HG02571 (cell line): ENCODE measurements around the gene SKAP1.

Source experiments
- ATAC-seq: cut with Tn5 transposase; IDR thresholded peaks from one replicate; pipeline ENCODE4 v1.9.1; 2021; ENCODE audit warnings: mild to moderate bottlenecking, moderate library complexity; ENCODE audit not compliant: unreplicated experiment

SKAP1 gene

DNA sequence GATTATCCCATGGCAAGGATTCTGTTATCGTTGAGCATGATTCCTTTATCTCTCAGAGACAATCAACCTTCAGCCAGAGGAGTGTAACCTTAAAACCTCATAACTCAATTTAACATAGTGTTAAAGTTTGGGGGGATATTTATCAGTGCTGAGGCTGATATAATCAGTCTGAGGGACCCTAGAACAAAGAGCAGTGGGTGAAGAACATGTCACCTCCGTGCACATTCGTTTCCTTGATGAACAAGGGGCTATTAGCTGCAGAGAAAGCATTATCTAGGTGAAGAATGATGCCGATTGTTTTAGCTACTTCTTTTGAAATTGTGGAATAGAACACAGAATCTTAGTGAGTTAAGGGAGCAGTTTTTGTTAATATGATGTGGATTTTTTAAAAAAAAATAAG, 99.1 kb downstream of the SKAP1 start:
- no peak for ATAC-seq

DNA sequence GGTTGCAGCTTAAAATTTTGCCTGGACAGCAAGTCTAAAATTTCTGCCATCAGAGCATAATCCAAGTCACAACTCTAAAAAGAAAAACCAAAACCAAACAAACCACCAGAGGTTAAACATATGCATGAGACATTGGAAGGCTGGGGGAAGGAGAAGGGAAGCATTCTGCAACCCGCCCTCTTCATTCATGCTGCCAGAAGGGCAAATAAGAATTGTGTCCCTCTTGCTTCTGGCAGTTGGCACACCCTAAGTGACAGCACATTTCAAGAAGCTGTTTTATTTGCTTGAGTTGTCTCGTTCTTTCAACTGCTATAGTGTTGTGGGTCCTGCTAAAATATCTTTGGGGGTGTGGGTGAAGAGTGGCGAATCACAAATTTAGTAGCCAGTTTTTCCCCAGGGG, 99.6 kb downstream of the SKAP1 start:
- ATAC-seq: no peak

DNA sequence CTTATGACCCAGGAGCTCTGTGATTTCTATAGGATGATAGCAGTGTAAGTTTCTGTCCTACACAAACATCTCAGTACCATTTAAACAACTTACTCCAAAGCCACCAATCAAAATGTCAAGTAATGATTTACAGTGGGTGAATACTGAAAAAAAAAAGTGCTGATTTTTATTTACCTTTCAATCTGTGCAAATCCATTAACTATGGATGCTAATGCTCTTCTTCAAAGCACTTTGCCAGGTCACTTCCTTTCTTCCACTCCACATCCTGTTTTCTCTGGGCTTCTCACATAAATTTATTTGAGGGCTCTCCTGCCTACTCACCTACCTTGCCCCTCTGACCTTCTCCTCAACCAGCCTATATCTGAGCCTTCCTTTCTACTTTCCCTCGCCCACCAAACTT, 101.6 kb downstream of the SKAP1 start:
- no peak for ATAC-seq

DNA sequence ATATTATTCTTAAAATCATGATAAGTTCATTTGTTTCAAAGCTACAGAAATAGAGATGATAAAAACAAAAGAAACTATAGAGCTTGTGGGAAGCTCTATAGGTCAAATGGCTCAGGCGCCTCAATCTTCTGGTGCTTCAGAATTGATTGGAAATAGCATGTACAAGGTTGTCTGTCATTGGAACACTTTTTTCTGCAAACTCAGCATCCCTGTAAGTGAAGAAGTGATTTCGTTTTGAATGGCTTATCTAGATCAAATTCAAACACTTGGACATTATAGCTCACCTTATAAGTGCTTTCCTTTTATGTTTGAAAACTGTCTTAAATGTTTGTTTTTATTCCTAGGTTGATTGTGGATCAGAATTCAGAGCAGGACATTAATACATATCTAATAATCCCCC, 103.7 kb downstream of the SKAP1 start:
- no peak for ATAC-seq

DNA sequence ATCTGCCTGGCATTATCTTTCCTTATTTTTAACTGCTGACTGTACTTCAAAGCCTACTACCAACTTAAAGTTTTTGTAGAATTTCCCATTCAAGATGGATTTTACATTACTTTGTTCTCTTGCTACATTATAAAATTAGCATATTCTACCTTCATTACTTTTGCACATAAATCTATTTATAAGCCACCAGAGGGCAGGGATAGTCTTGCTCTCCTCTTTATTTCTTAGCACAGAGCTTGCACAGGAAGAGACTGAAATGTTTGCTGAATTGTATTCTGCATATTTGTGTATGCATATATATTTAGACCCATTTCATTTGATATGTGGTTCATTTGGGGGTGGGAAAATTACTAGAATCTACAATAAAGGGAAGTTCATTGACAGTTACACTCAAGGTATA, 108.0 kb downstream of the SKAP1 start:
- ATAC-seq: no peak

DNA sequence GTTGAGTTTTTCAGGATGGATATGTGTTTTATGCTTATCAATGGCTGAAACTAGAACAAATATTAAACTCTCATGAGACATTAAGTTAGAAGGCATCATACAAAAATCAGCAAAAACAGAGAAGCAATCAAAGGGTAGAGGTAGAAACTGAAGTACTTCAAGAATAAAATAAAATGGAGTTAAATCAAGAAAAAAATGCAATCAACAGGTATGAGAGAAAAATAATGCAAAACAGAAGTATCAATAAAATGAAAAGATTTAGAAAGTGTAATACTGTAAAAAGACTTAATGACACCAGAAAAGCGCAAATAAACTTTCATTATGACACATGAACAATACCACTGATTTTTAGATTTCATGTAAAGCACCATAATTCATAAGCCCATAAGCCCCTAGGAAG, 112.3 kb downstream of the SKAP1 start:
- no peak for ATAC-seq

DNA sequence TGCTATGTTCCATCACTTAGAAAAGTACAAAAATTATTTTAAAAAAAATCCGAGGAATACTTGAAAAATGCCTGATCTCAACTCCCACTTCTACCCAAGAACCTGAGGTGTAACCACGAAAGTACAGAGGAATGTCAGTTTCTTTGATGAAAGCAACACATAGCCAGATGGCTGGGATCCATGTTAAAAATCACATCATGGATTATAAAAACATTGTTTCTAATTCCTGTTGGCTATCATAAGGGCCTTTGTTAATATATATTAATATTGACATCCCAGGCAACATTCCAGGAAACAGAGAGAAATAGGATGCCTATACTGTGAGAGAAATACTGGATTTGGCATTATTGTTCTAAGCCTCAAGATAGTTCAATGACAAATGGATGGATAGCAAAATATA, 115.3 kb downstream of the SKAP1 start:
- ATAC-seq: no peak

DNA sequence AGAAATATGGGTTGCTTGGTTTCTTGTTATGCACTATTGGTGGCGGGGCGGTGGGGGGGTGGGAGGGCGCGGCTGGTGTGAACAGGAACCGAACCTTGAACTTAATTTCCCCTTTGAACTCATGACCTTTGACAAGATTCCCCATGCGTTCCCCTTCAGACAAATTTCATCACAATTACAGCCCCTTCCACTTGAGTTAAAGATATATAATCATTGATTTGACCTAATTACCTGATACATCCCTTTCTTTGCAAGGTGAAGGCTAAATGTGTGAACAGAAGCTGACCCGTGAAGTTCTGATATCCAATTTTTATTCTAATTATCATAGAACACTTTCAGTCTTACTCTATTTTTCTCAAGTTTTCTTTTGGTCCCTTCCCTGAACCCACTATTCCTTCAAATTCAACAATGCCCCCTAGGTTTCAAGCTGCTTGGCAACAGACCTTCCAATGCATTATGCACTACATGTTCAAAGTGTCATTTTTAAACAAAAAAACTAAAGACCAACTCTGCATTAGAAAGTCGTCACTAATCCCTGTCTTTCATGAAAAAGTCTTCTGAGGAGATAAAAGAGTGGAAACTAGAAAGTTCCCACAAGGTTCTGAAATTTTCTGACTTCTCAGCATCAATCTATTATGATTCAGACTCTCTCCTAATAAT, 116.8 kb downstream of the SKAP1 start:
- no peak for ATAC-seq

DNA sequence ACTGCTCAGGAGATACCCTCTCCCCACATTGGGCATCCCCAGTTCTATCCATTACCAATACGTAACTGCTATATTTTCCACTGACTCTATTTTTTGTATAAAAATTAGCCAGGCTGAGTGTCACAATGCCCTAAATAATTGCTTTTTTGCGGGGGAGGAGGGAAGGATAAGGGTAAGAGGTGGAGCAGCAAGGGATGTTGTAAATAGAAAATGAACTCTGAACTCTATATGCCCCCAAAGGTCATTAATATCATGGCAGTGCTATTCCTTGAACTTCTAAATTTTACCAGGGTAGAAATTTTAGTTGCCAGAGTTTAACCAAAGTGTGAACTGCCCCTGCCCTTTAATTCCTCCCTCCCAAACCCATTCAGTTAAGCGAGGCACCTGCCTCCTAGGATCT, 118.7 kb downstream of the SKAP1 start:
- ATAC-seq: no peak

DNA sequence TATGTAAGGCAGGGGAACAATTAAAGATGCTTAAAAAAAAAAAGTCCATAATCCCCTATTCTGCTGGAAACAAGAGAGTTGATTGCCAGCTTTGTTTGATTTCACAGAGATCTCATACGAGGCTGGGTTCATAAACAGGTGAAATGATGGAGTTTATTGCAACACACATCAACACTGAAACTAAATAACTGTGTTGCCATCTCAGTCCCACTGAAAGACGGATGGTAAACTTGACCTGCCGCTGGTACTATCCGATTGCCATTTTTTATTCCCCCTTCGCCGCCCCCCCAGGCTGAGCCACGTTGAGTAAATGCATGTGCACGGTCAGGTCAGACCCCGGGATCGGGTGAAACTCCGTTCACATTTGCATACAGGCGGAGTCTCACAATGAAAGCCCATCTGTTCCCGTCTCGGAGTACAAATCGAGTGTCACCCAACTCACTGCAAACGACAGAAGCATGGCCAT, 119.2 kb downstream of the SKAP1 start:
- ATAC-seq: no peak

DNA sequence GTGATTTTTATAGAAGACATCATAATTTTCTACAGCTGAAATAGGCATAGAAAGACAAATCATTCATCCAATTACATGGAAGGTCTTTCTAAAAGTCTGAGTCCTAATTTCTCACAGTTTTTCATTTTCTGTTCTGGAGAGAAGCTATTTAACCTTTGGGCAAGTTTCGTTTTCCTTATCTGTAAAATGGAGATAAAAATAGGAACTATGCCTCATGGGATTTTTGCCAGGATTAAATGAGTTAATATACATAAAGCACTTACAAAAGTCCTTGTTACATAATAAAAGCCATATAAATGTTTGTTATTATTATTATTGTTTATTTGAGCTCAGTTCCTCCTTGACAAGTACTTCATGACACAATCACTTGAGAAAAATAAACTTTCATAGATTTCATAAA, 121.4 kb downstream of the SKAP1 start:
- ATAC-seq: no peak

DNA sequence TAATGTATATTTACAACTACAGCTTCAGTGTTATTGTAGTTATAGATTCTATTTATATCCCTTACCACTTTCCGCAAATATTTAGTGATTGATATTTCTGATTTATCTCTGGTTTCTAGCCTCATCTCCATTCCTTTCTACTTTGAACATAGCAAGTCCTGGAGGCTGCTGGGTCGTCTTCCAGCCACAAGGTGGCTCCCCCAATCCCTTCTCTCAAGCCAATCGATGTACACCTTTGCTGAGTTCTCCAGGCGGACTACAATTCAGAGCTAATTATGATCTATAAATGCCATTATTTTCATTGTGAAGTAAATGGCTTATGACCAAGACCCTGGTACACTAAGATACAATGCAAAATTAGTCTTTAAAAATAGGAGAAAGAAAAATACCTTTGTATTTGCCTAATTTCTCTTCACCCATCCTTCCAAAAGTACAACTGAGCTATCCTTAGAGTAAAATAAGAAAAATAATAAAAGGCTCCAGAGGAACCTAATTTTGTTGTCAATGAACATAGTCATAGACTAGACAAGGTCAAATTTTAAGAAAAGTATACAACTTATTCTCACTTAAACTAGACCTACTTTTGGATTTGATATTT, 122.1 kb downstream of the SKAP1 start:
- ATAC-seq: no peak

DNA sequence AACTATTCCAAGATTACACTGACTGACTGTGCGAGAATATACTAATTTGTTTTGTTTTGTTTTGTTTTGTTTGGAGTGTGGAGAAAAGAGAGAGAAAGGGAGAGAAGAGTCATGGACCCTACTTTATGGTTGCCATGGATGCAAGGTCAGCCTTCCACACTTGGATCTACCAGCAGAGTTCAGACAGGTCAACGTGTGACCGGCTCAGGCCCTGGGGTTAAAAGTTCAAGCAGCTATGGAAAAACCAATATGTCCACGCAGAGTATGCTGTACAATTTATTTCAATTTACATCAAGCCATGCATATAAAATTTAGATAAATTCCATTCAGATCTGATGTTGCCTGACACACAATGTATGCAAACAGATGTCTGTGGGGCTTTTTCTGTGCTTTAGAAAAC, 122.8 kb downstream of the SKAP1 start:
- no peak for ATAC-seq

DNA sequence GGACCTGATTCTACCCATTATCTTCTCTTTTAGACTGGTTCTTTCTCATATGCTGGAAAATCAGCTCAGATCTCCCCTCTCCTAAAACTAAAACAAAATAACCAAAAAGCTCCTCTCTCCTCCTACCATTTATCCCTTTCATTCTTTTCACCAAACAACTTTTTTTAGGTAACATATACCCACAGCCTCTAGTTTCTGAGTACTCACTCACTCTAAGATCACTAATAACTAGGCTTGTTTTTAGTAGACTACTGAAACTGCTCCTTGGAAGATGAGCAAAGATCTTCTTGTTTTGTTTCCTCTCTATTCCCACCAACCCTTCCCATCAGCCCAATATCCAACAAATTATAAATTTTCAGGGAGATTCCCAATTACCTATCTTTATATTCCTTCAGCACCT, 129.0 kb downstream of the SKAP1 start:
- ATAC-seq: no peak

DNA sequence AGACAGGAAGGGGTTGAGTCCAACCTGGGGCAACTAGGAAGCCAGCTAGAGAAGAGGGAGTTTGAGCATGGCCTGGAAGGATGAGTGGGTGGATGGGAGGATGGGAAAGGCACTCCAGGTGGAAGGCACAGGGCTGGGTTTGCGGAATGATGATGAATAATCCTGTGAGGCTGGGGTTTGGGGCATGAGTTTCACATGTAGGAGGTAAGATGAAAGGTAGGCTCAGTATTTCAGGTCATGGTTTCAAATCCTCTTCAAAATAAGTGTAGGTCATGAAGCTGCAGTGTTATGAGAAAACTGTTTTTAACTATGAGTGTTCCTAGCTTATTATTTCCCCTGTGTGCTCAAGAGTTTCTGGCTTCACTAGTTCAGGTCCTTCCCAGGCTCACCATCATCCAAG, 130.3 kb downstream of the SKAP1 start:
- ATAC-seq: no peak

DNA sequence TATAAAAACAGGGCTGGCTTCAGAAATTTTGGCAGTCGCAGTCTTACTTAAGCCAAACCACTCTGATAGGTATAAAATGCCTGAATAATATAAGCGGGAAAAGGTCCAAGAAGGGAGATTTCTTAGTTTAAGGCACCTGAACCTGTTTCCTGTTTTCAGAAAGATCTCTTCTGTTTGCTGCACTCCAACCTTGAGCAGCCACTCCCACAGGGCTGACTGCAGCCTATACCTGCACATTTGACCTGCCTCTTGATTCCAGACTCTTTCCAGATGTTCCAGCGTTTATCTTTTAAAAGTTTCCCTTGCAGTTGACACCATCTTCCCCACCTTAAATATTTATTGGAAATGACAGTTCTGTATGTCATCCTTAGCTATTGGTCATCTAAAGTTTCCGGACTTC, 132.2 kb downstream of the SKAP1 start:
- no peak for ATAC-seq

DNA sequence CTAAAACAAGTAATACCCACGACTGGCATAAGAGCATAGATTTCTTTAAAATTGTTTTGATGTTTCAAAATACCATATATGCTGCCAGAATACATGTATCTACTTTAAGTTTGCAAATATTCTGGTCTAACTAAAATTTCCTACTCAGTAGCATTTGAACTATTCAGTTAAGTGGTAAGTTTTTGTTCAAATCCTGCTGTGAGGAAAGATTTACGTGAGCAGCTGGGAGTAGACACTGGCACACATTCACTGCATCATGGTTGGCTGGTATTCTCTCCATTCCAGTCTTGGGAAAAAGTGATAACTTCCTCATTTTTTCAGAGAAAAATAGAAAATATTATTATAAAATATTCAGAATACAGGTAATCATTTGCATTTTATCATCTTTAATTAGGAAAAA, 133.6 kb downstream of the SKAP1 start:
- no peak for ATAC-seq

DNA sequence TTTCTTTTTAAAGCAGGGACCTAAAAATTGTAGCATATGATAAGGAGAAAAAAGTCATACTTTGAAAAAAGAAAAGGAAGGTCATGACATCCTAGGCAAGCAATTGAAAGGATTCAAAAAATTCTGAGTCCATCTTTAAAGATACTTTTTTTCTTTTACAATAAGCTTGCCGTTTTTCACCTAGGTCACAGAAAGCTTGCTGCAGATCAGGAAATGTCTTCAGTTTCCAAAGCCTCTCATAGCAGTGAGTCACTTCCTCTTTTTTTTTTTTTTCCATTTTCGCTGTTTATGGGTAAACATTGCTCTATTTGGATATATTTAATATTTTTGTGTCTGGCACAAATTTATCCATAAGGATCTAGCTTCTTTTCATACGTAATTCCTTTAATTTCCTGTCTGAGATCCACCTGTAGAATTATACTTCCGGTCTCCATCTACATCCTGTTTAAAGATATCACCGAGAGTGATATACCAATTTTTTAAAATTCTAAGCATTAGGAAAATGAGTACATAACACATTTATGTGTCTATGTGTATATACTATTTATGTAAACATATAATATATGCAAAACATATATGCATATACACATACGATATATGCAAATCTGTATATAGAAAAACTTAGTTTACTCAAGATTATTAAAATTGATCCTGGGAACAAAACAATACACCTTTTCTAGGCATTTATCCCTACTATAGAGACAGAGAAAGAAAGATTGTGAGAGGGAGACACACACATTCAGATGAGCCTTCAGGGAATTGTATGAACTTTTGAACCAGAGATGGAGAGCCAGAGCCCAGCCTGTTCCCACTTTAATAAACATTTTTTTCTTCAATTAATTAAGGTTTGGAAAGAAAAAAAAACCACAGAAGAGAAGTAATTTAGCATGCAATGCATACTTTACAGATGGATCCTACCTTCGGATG, 134.4 kb downstream of the SKAP1 start:
- ATAC-seq: no peak

DNA sequence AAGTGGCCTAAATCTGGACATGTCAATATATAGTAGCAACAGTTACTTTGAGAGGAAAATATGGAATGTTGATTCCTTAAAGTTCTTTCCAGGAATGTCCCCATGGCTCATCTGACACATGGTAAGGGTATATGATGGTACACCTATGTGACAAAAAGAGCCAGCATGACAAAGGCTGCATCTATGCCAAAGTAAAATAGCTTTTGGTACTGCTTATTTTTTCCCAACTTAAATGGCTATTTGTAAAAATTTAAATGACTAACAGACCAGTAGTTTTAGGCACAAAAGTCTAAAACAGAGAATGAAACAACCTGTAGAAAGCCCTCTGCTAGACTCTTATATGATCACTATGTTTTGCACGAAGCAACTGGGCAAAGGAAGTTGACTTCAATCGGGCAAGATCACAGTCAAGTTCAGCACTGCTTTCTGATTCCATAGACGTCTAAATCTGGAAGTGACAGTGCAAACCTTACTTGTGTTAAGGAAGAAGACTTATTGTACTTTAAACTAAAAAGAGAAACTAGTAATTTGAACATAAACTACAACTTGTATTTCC, 135.1 kb downstream of the SKAP1 start:
- no peak for ATAC-seq

DNA sequence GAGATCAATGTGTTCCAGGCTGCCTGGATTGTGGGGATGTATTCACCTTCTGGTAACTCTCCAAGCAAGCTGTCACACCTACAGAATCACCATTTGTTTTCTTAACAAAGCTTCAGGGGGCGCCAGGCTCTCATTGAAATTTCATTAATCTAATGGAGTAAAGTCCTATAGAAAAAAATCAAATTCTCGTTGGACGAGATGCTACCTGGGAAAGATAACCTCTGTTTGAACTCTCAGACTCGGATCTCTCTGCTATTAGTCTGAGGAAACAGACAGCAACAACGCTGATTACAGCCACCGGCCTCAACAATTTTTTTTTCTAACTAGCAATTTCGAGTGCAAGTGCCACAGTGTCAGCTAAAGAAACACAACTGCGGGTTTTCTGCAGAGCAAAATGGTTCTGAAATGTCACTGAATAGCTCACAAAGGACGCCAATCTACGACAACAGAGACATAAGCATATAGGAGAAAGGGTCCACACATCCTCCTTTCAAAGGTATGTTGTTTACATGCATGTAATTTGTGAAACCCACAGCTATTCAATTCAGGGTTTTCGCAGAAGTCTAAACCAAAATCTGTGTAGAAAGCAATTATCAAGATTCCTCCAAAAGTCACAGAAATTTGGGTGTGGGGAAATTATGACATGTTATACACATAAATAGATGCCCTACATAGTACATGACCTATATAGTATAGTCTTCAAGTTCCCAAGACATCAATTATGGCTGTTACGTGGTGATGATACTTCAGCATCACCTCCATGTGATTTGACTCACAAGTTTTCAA, 135.8 kb downstream of the SKAP1 start:
- no peak for ATAC-seq
